GM21723 (cell line): Measurements from ENCODE around the gene PIP4K2A.
A peak's percentile ranks its signal among the peaks of the same experiment; 100 is the strongest.

Source experiments
- ATAC-seq: cut with Tn5 transposase; IDR thresholded peaks from one replicate; pipeline ENCODE4 v1.9.1; 2021; ENCODE audit warnings: mild to moderate bottlenecking, moderate library complexity; ENCODE audit not compliant: unreplicated experiment

PIP4K2A gene

DNA sequence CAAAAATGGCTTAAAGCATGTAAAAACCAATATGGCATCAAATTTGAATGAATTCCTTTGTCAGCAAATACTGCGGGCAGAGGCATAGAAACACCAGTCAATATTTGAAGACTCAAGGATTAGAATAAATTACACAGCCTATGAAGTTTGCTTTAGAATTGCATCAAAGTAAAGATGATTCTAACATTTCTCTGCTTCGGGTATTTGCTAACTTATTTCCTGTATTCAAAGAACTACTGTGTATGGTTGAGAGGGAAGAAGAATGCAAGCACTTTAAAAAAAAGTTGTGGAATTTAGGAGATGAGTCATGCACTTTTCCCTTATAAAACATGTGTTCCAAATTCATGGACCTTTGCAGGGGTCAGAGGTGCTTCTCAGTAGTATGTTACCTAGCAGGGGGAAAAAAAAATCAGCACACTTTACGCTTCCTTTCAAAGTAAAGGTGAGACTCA is 90.1 kb downstream of the PIP4K2A start:
- no peak for ATAC-seq

DNA sequence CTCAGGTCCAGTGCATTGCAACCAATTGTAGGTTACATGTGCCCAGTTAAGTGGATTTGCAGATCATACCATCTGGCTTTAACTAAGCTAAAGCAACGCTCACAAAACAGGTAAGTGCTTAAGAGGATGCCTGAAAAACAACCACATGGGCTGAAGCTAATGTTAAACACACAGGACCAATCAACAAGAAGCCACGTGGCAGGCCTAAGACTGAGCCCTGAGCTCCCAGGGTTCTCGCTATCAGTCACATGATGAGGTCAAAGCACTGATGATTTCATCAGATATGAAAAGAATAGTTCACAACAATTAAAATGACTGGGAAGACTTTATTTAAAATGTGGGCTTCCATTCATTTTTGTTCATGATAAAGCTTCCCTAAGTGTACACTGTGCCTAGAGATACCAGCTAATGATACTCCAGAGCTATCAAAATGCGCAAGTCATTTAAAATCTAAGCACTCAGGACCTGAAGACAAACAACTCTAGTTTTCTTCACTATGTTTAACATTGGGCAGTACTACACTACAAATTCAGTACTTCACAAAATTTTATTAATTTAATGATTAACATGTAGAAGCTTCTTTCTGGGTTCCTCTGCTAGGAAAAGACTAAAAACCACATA is 90.6 kb downstream of the PIP4K2A start:
- ATAC-seq: no peak

DNA sequence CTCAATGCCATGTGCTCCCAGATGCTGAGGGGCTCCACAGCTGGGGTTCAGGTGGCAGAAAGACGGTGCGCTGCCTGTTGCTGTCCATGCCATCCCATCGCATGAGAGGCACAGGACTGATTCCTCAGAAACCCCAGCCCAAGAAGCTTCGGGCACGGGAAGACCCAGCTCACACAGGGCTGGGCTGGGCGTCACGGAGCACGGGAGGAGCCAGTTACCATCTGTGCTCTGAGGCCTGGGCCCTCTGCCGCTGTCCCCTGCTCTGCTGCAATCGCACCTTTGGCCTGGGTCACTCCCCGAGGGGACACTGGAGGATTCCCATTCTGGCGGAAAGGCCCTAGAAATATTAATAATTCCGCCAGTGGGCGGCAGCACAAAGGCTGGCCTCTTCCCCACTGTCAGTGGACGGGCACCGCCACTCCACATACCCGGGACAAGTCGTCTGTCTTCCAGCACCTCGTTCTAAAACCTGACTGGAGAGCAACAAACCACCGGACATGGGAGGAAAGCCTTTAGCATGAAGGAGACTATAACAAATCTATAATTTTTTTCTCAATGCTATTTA is 92.1 kb downstream of the PIP4K2A start:
- ATAC-seq: no peak

DNA sequence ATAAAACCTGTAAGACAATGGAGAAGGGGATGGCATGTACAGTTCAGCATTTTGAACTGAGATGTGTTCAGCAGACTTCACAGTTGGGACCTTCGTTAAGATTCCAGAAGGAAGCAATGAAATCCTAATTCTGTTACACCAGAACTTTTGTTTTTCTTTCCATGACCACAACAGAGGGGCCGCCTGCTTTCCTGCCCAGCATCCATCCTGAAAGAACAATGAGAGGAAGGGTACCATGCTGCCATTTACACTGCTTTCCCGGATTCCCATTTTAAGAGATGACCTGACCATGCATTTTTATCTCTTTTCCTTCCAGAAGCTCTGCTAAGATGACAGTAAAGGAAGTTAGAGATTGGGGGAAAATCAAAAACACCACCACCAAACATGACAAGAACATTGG is 92.7 kb downstream of the PIP4K2A start:
- ATAC-seq: no peak

DNA sequence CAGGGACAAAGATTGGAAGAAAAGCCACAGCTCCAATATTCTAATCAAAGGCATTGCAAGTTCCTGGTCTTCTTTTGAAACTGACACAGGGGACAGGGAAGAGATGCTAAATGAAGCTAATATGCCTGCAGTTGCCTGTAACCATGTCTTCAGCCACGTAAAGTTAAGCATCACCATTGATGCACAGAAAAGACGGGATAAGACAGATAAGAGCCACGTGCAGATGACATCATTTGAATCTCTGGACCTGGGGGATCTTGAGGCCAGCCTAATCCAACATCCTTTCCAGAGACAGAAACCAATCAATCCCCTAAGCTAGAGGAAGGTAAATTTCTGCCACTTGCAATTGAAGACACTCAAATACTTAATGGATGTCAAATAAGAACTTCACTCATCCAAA is 93.4 kb downstream of the PIP4K2A start:
- no peak for ATAC-seq

DNA sequence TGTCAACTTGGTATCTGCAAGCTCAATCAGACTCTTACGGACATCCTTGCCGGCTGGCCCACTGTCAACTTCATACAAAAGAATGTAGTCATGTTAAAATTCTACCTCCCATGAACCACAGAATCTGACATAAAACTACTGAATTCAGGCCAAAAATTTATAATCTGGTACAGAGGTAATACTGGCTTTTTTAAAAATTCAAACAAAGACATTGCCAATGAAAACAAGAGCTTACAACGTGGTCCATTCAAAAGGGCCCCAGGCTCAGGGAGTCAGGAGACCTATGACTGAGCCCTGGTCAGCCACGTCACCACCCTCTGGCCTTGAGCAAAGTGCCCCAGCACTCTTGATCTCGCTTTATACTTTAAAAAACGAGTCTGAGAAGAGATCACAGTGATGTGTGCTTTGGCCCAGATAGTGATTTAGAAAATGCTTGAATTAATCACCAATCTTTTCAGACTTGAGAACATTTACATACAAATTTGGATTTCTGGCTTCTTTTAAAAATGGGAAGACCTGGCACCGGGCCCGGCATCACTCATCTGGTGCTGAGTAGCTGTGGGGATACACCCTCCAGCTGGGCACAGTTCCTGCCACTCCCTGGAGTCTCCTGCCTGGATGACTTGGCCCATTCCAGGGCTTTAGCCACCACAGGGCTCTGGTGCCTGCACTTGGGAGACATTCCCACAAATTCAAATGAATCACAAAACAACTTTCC is 94.1 kb downstream of the PIP4K2A start:
- ATAC-seq: no peak

DNA sequence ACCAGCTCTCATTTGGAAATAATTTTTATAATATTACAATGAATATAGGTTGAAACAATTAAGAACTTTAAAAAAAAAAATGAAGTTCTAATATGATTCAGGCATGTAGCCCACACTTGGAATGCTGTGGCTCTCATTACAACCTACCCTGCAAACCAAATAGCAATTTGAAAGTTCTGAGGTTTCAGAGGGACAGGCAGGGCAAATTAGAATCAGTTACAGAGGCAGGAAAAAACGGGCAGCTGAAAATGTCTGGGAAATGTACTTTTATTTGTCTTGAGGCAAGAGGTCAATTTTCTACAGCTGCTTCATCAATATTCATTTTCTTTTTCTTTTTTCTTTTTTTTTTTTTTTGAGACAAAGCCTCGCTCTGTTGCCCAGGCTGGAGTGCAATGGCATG is 95.3 kb downstream of the PIP4K2A start:
- no peak for ATAC-seq

DNA sequence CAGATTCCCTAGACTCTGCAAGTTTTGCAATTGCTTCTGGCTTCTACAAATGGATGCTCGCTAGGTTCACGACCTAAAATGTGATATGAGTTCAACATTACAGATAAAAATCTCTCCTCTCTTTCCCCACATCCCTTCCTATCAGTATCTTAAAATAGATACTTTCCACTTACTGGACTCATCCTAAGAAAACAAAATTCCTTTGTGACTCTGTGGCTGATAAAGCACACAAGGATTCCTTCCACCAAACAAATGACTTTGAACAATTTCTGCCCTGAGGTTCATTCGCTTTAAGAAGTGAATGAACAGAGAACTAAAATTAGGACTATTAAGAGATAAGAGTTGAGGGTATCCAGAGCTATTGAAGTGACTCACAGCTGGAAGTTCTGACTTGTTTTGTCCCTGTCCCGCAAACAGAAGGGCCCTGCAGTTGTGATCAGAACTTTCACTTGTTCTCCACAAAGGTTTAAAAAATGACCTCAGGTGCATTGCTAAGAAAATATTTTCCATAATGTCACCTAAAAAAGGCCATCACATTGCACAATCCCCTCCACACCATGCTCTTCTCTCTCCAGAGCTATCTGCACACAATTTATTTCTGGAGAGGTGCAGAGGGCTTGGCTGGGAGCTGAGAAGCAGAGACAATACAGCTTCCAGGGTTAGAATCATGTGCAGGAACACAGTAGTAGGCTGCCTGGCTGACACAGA is 96.1 kb downstream of the PIP4K2A start:
- no peak for ATAC-seq

DNA sequence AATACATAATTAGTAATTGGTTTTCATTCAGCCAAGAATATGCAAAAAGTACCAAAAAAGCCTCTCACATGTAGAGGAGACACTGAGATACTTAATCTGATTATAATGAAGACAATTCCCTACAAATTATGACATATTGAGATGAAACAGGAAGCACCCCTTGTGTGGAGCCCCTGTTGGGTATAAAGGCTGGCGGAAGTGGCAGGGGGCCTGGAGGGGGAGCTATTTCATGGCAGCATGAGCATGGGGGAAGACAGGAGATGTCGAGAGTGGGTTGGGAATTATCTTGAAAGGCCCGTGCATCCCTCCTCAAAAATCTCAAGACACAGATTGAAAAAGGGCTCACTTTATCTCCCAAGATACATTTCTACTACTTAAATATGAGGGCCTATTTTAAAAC is 96.9 kb downstream of the PIP4K2A start:
- no peak for ATAC-seq

DNA sequence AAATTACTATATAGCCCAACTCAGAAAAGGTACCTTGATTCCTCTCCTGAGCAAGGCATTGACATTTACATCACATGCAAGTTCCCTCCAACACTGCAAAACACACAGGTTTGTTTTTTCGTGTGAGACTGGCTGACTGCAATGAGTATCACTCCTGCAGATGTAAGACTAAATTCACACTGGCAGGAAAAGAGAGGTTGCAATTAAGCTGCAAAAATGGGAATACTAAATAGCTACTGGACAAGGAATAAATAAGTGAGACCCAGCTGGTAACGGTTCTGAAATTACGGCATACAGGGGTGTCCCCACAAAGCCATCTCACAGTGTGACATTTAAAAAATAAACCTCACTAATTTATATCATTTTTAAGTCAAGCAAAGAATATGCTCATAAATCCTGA is 97.3 kb downstream of the PIP4K2A start:
- ATAC-seq: no peak

DNA sequence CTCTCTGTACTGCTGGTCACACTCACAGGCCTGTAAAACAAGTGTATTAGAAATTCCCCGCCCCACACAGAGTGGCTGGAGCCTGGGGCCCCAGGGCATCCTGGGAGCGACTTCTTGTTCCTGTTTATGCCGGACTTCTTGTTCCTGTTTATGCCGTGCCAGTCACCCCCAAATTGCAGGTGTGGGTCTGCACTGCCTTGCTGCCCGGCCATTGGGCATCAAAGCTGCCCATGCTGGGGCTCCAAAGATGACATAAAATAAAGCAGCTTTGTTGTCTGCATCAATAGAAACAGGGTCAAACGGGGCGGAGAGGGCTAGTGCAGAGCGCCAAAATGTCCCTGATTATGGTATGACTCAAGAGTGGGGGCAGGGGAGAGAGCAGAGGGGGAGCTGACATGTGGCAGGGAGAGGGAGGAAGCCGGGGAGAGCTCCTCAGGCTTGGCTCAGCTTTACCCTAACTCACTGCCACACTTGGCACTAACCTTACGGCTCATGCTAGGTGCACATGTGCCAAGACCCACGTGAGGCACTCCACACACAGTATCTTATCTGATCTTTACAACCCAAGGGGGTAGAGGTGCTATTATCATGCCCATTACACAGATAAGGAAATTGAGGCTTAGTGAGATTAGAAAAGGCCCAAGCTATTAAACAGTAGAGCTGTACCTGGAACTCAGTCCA is 98.4 kb downstream of the PIP4K2A start:
- ATAC-seq: peak; percentile 80

DNA sequence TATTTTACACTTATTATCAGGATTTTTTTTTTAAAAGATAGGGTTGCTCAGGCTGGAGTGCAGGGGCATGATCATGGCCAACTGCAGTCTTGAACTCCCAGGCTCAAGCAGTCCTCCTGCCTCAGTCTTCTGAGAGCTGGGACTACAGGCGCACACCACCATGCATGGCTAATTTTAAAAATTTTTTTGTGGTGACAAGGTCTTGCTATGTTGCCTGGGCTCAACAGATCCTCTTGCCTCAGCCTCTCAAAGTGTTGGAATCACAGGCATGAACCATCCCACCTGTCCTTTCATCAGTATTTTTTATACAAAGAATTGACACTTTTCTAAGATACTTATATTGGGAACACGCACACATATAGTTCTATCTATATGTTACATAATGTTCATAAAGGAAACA is 99.3 kb downstream of the PIP4K2A start:
- no peak for ATAC-seq

DNA sequence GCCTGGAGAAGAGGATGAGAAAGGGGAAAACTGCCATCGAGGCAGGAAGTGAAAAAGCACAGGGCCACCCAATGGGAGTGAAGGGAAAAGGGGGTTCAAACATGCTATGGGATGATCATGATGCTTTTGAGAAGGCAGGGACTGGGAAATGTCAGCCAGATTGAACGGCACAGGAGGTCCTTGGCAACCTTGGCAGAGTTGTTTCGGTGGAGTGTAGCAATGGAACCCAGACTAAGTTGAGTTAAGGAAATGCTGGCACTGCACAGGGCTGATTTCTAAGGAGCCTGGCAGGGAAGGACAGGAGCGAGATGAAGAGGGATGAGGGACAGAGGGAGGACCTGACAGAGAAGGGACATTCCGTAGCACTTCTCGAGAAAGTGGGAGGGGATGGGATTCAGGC is 101.4 kb downstream of the PIP4K2A start:
- no peak for ATAC-seq

DNA sequence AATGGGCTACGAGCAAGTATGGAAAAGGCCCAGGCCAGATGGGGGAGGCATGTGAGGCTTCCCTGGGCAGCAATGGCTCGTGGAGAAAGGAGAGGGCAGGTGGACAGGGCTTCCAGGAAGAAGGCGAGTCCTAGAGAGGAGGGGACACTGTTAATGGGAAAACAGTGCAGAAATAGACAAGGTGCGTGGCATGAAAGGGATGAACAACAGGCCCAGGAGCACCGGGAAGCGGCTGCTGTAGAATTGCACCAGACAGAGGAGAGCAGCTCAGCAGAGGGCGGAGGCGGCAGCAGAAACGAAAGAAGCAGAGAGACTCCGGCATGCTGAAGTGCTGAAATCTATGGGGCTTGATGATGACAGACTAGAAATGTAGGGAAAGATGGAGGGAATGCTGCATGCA is 102.1 kb downstream of the PIP4K2A start:
- no peak for ATAC-seq

DNA sequence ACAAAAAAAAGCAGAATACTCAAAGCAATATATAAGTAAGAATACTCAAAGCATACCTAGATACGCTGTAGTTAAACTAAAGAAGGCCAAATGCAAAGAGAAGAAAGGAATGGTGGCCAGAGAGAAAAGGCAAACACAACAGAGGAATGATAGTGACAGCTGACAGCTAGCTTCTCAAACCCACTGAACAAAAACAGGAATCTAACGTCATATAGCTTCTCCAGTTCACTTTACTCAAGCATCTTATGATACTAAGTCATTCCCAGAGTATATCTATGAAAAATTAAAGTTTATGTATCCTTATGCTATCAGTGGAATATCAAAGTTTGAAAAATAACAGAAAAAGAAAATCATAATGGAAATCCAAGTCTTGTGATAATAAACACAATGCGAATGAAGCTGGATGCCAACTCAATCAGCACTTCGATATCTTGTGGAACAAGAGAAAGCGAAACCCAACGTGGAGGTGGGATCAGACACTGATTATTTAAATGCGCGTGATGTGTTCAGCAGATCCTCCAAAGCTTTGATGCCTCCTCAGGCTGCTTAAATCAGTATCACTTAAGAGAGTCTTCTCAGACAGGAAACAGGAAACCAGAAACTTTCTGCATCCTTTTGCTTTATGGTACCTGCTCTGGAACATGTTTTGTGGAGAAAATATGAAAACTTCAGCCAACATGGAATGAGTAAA is 102.8 kb downstream of the PIP4K2A start:
- ATAC-seq: peak; percentile 39

DNA sequence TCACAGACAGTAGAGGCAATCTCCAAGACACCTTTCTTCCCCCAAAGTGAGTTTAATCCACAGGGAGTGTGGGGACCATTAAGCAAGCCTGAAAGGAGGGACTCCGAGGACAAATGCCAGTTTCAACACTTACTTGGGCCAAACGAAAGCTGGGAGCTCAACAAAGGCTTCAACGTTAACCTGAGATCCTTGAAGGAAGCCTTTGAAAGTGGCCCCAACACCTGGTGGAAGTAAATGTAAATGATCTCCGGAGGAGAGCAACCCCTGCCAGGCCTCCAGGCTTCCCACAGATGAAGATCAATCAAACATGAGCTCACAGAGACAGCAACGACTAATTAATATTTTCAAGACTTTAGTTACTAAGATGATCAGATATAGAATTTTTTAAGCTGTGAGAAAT is 103.8 kb downstream of the PIP4K2A start:
- ATAC-seq: no peak

DNA sequence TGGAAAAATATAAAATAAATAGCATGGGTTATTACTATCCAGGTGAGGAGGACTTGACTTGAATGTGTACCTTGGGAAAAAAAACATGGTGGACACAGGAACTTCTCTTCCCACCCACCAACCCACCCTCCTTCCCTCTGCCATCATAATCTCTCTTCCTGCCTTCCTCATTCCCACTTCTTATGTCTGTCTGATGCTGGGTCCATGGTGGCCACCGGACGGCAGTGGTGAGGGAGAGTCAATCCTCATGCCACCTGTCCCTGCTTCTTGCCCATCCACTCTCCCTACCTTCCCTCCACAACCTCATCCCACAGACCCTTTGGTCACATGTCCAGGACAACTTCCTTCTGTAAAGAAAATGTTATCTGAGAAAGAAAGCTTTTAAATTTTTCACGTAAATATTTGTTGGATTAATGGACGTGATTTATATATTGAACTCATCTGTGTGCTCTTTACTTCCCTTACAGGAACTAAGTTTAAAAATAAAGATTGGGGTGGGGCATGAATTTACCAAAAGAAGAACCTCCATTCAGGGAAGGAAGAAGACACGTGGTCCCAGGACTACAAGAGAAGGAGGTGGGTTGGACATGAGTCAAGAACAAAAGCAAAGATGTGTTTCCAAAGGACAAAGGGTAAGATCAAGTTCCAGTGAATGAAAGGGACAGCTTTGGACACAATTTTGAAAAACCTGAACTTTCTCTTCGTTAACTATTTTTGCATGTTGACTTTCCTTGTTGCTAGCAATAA is 104.5 kb downstream of the PIP4K2A start:
- ATAC-seq: no peak

DNA sequence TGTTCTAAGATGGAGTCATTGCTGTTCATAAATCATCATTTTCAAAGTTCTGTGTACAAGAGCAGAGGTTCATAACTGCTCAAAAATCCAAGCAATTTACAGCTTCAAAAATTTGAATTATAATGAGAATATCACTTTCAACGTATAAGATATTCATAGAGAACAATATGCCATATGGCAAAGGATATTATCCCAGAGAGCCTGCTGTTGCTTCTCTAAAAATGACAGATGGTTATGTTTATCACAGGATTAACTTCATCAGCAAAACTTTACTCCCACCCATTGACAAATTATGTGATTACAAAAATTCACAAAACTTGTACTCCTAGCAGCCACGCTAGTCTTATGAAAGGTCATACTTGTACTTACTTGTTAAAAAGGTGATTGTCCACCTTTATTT is 105.1 kb downstream of the PIP4K2A start:
- no peak for ATAC-seq

DNA sequence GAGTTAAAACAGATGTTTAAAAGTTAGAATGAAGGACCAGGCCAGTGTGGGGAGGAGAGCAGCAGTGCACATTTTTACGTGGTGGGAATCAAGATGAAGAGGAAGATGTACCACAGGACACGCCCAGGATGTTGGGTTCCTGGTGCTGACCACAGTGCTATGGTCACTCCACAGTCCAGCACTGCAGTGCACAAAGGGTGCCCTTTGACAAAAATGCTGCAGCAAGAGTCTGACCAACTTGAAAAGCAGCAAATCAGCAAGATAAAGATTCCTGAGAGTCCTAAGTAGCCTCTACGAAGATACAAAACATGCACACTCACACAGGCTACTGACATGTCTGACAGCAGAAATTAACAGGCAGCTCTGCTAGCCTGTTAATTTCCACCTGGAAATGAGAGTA is 107.1 kb downstream of the PIP4K2A start:
- no peak for ATAC-seq

DNA sequence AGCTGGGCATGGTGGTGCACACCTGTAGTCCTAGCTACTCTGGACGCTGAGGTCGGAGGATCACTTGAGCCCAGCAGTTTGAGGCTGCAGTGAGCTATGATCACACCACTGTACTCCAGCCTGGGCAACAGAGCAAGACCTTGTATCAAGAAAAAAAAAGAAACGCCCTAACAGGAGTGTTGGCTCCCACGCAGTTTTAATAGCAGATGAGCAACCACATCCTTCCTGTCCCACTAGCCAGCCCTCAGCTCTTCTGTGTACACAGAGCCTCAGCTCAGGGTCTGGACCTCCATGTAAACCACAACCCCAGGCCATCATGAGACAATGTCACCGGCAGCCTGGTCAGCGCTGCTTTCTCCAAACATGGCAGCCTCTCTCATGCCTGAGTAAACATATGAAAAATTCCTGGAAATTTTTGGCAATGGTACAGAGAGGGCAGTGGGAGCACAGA is 108.2 kb downstream of the PIP4K2A start:
- peak; percentile 93 for ATAC-seq
